ENCODE measurements around the gene PPM1M.
"Not testable (repeated sequence)": the region's sequence is repeated elsewhere in the genome, so short reads cannot be mapped to it uniquely, and the experiment has no call there.

The PPM1M gene

DNA sequence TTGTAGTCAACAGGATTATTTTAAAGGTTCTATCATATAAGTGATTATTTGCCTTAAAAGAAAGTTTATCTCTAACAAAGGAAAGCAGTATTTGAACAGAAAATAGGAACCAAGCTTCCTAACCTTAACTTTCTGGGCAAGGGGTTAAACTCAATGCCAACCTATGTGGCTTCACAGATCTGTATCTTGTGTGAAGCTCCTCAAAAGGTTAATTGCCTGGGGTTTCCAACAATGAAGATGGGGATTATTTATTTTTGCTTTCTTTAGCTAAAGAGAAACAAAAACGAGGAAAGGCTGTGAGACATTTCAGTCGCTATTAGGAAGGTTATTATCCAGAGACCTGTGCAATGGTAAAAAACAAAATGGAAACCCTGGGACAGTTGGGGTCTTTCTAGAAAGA lies 34.0 kb downstream of the PPM1M start:
- no peak for DNase-seq

DNA sequence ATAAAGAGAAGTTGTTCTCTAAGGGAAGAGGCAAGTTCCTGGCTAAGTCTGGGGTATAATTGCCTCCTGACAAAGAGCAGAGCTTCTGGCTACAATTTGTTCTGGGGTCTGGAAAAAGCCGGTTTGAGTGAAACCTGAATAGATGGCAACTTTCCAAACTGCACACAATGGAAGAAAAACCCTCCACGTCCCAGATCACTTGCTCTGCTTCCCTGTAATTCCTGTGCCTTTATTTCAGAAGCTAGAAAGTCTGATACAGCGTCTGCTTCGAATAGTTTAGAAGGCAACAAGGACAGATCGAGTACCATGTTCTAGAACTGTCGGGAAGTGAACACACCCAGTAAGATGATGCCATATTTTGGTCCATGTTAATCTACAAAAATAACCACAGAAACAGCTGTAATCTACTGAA lies 34.5 kb downstream of the PPM1M start:
- no peak for DNase-seq

DNA sequence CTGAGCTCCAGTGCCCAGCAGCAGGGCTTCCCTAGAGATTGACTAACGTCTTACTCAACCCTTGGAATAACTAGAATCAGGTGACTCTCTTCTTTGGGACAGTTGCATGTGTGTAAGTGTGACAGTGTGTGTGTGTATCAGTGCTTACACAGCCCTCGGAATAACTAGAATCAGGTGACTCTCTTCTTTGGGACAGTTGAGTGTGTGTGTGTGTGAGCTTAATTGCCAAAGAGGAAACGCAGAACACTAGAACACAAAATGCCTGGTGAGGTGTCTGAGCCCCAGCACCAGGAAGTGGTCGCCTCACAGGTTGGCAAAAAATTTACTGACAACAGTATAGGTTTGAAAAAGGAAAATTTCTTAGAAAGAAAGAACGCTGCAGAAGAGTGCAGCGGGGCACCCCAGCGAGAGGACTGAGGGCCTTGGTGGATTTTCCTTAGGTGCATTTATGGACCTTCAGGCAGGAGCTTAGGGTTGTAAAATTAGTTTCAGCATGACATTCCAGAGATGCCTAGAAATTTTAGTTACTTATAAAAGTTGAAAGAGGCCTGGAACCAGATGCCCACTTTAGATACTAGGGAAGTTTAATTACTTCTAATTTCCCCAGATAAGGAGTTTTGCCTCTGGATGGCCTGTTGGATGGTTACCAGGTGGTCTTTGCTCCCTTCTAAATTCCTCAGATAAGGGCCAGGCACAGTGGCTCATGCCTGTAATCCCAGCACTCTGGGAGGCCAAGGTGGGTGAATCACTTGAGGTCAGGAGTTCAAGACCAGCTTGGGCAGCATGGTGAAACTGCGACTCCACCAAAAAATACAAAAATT lies 36.6 kb downstream of the PPM1M start:
- DNase-seq = no peak

DNA sequence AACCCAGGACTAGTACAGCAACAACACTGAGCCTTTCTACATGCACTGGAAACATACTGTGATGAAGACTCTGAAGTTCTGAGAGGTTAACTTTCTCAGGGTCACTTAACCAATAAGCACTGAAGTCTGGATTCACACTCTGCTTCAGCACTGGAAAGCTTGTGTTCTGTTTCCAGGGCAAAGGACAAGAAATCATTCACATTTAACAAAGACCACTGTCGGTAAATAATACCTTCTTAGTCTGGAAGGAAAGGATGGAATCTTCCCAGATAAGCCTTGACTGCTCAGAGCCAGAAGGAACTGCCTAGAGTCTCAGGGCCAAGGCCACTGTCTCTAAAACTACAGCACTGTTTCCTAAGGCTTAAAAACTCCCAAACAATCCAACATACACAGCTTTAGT lies 37.7 kb downstream of the PPM1M start:
- DNase-seq = no peak

DNA sequence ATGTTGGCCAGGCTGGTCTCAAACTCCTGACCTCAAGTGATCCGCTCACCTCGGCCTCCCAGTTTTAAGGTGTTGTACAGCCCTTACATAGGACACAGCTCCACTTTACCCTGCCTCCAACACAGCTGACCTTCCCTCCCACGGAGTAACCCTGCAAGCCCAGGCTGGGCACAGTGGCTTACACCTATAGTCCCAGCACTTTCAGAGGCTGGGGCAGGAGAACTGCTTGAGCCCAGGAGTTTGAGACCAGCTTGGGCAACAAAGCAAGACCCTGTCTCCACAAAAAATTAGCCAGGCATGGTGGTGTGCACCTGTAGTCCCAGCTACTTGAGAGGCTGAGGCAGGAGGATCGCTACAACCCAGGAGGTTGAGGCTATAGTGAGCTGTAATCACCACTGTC lies 38.5 kb downstream of the PPM1M start:
- DNase-seq = not testable (repeated sequence)

DNA sequence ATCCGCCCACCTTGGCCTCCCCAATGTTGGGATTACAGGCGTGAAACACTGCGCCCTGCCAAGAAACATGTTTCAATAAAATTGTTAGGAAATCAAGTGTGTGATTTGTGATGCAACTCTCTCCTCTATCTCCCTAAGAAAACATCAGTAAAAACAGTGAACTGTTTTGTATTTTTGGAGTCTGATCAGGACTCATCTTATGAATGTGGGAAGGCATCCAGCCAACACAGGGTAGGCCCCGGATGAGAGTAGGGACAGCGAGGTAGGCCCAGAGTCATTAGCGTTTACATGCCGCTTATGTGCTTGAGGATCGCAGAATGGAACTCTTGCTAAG lies 41.2 kb downstream of the PPM1M start:
- no peak for DNase-seq

DNA sequence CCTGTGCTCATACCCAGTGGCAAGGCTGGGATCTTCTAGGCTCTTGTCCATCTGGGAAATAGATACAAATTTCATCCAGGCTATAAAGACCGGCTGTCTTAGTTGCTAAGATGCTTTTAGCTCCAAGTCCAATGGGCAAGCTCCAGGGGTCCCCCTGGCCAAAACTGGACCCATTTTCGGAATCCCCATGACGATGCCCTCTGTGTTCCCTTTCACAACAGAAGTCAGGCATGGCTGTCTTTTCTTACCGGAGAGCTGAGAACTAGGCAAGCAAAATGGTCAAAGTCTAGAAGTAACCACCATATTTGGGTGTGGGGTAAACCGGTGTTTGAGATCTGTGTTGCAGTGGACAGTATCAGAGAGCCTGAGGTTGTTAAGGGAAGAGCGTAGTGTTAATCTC lies 43.1 kb downstream of the PPM1M start:
- DNase-seq = no peak

DNA sequence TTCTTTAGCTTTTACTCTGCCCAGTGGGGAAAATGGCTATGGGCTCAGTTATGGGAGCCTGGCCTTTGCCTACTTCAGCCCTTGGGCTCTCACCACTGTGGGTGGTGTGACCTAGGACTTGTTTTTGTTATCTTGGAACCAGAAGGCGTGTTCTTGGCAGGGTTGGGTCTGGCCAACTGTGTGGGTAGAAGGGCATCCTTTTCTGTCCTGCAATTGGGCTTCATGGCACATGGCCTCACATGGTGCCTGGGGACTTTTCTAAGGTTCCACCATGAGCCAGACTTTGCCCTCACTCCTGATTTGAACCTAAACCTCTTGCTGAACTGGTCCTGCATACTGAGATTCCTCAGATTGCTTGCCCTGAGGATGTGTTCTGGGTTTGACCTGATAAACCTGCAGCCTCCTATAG lies 43.8 kb downstream of the PPM1M start:
- DNase-seq = no peak

DNA sequence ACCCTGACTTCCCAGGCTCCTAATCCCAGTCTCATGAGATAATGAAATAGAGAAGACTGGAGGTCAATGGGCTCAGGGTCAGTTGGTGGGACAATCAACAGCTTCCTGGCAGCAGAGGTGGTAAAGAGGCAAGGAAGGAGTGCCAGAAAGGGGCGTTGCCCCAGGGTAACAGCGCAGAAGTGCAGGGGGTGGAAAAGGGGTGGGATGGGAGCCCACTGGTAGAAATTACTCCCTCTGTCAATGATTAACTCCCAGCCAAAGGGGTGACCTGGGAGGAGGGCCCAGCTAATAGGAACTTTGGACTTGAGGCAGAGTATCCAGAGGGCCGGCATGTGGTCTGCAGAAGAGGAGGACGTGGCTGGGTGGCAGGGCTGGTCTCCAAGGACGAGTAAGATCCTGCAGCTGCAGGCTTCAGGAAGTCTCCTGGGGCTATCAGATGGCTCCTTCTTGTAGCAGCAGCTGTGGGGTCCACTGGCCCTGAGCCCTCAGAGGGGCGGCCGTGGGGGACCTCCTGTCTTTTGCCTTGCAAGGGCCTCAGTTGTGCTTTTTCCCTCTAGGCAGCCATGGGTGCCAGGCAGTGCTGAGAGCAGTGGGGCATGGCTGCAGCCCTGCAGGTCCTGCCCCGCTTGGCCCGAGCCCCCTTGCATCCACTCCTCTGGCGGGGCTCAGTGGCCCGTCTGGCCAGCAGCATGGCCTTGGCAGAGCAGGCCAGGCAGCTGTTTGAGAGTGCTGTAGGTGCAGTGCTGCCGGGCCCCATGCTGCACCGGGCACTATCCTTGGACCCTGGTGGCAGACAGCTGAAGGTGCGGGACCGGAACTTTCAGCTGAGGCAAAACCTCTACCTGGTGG lies 44.4 kb downstream of the PPM1M start:
- DNase-seq = no peak

DNA sequence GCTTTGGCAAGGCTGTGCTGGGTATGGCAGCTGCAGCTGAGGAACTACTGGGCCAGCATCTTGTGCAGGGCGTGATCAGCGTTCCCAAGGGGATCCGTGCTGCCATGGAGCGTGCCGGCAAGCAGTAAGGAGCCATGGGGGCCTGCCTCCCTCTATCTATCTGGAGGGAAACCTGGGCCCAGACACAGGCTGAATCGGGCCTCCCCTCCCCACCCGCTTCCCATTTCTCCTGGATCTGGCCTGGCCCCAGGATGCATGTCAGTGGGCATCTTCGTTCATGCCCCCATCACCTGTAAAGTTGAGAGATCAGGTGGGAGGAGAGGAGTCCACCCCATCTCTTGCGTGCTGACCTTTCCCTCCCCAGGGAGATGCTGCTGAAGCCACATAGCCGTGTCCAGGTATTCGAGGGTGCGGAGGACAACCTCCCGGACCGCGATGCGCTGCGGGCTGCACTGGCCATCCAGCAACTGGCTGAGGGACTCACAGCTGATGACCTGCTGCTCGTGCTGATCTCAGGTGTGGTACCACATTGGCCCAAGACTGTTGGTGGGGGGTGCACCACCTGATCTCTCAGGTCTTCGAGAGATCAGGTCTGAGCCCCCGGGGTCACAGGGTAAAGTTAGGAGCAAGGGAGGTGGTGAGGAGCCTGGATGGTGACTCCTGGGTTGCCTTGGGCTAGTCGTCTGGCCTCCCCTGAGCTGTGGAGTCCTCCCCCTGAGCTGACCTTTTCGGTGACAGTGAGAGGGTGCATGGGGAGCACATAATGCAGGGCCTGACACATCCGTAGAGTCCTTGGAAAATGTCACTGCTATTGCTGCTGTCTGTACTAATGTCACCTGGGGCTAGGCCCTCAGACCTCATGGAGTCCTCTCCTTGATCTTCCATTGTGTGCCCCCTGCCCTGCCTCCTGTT lies 45.3 kb downstream of the PPM1M start:
- DNase-seq = no peak

DNA sequence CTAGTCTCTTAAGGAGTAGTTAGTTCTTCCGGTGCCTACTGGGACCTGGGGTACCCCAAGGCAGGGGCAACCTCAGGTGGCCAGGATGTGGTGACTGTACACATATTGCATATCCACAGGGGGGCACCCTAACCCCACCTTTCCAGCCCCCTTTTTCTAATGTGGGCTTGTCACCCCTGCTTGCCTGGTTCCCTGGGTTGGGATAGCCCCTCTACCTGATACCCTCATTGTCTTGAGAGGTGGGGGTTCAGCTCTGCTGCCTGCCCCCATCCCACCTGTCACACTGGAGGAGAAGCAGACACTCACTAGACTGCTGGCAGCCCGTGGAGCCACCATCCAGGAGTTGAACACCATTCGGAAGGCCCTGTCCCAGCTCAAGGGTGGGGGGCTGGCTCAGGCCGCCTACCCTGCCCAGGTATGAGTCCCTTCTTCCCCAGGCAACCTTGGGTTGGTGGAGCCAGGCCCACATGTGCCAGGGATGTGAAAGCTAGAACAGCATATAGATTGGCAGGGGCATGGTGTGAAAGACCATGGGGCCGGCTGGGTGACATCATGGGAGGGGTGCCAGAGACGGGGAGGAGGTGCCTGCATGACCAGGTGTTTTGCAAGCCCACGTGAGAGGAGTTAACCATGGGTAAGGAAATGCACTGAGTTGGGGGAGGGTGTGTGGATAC lies 46.1 kb downstream of the PPM1M start:
- peak in 1 of 2 experiments; percentile 41 for DNase-seq

DNA sequence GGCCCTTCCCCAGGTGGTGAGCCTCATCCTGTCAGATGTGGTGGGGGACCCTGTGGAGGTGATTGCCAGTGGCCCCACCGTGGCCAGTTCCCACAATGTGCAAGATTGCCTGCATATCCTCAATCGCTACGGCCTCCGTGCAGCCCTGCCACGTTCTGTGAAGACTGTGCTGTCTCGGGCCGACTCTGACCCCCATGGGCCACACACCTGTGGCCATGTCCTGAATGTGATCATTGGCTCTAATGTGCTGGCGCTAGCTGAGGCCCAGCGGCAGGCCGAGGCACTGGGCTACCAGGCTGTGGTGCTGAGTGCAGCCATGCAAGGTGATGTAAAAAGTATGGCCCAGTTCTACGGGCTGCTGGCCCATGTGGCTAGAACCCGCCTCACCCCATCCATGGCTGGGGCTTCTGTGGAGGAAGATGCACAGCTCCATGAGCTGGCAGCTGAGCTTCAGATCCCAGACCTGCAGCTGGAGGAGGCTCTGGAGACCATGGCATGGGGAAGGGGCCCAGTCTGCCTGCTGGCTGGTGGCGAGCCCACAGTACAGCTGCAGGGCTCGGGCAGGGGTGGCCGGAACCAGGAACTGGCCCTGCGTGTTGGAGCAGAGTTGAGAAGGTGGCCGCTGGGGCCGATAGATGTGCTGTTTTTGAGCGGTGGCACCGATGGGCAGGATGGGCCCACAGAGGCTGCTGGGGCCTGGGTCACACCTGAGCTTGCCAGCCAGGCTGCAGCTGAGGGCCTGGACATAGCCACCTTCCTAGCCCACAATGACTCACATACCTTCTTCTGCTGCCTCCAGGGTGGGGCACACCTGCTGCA lies 46.9 kb downstream of the PPM1M start:
- no peak for DNase-seq

DNA sequence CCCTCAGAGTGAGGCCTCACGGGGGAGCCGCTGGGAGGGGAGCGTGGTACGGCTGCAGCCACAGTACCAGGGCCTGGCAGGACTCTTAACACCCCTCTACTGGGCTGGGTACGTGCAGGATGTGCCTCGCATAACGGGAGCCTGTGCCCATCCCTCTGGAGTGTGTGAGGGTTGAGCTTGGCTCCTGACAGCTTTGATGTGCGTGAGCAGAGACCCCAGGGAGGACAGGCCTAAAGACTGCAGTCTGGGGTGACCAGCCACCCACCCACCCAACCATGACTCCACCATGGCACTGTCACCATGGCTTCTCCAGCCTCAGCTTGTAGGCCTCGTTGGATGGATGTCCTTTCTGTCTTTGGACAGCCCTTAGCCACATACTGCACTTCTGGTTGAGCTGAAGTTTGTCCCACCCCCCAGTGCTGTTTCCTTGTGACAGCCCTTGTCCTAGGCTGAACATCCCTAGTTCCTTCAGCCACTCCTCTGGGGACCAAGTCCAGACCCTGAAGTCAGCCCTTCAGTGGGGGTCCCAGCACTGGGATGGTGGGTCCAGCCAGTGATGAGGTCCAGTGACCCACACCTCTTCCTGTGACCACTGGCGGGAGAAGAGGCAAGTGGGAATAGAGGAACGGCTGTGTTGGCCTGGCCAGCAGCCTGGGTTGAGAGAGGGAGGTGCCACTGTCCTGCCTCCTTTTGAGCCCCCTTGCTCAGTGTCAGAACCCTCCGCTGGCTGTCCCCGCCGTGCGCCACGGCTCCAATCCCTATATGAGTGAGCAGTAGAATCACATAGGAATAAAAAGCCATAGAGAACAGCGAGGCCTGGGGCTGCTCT lies 48.1 kb downstream of the PPM1M start:
- no peak for DNase-seq

DNA sequence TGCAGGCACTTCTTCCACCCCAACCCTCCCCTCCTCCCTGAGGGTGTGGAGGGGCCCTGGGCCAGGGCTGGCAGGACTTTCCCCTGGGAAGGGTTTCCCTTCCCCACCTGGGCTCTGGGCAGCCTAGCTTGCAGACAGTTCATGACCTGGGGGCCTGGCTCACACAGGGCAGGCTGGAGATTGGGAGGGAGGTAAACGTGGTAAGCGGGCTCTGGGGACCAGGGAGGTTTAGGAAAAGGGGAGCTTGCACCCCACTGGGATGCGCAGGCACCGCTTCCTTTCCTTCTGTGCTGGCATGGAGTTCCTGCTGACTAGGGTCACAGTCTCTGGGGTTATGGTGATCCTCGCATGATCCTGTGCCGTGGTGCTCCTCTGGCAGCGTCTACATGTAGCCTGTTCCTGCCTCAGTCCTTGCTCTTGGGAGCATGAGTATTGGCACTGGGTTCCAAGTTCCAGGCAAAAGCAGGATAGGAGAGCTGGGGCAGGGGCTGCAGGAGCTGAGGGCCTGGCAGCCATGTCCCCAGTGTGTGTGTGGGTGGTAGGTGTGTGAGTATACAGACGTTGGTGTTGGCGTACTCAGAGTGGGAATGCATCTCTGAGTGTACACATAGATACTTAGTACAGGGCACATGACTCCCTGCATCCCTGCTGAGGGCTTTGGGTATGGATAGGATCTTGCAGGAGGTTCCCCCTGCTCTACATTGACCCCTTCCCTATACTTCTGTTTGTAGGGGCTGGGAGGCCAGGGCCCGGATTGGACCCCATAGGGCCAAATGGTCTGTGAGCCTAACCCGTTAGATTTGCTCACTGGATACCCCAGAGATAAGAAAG lies 49.0 kb downstream of the PPM1M start:
- DNase-seq = no peak

DNA sequence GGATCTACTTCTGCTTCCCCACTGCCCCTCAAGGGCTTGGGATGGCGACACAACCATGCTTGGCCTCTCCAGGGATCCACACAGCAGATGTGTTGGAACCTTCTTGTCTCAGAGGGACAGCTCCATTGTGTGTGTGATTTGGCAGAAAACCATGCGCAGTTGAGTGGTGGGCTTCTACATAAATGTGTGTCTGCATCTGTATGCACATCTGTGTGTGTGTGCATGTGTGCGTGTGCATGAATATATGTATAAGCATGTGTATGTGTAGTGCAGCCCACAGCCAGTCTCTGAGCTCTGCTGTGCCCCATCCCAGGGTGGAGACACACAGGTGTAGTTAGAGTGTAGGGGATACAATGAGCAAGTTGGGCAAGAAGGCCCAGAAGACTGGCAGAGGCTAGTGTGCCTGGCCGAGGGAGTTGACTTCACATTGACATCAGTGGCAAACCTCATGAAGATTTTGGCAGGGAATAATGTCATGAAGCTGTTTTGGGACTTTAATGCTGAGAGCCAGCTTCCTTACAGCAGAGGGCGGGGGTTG lies 50.2 kb downstream of the PPM1M start:
- no peak for DNase-seq

DNA sequence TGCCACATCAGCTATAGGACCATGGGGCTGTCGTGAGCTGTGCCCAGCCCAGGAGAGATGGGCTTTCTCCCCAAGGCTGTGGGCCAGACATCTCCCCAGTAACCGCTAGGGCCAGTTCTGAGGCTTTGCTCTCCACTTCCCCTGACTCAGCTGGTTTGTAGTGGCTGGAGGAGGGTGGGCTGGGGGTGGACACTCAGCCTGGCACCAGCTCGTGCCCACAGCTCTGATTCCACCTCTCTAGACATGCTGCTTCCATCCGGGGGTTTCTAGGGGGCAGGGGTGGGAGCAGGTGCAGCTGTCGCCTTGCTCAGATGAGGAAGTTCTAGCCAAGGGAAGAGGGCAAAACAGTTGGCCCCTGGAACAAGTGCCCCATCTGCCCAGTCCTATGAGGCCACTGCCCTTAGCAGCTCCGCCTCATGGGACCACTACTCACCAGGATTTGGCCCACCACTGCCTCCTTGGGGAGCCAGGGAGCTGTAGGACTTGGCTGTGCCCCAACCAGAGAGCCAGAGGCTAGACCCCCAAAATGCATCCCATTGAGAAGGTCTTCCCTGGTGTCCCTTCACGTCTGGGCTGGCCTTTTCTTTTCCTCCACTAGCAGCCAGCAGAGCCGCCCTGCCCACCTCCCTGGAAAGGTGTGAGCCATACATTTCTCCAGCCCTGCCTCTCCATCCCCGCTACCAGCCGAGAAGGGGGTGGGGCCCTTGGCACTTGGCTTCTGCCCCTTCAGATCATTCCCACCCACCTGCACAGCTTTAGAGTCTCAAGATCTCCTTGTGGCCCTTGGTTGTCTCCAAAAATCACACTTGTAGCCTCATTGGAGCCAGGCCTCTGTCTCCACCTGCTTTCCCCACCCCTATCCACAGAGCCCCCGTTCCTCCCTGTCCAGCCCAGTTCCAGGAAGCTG lies 51.9 kb downstream of the PPM1M start:
- DNase-seq = no peak

DNA sequence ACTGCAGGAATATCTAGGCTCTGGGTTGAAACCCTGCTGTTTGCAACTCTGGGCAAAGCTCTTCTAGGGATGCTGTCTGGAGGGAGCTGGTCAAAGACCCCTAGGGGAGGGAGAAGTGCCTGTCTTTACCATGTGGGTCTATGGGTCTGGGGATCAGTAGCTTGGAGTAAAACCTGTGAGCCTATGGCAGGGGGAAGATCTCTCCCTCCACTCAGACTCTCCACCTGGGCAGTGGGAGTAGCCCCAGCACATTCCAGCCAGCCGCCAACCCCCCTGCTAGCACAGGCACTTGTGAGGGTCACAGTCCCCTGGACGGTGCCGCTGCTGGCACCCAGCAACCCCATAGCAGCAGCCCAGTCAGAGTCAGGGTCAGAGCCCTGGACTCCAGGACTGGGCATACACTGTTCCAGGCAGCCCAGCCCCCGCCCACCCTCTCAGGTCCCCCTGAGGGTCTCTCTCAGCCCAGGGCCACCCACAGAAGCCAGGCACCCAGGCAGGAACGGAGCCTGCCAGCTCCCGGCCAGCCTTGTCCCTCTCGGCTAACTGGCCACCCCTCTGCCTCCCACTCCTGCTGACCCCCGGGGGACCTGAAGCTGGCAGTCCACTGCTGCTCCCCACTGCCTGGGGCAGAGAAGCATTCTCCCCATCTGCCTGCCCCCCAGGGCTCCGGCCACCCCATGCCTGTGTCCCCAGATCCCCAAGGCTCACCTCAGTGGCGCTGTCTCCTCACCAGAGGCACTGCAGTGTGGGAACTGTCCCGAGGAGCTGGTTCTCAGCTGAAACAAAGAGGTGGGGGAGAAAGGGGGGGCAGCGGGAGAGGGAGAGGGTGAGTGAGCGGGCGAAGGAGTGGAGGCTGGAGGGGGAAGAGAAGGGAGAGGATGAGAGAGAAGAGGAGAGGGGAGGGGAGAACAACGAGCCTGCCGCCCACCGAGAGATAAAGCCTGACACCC lies 52.9 kb downstream of the PPM1M start:
- DNase-seq = no peak

All from AML-193 (cell line).